ENCODE data around the gene PPFIA4.

DNA sequence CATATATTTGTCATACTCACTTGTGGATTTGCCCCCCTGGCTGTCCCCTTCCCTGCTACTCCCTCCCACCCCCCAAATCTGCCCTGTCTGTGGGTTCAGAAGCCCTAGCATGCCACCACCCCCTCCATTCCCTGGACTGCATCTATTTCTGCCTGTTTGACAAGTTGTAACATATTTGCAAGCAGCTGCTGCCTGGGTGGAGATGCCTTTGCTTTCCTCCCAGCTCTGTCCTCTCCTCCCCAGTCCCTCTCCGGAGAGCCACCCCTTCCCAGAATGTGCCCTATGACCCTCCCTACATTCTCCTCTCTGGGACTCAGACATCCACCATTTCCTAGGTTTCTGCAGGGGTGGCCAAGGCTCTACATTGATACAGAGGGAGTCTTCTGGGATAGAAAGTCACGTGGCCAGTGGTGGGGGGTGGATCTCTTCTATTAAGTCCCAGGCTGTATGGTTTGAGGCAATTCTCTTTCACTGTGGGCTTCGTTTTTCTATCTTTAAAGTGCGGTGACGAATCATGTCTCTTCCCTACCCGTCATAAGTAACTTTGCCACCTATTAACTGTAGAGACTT is 65.6 kb downstream of the PPFIA4 start:
- no peak for TF ChIP-seq ZNF274 (IDR thresholded peaks at IDR 0.05; ENCODE audit: low read depth, low read length)
- TF ChIP-seq YY1 (IDR thresholded peaks at IDR 0.05; ENCODE audit: insufficient read depth, insufficient read length), result no peak
